Stimulated activated CD4-positive, alpha-beta T cell treated with anti-CD3 and anti-CD28 coated beads, Interleukin-15, amount 100 ng/mL, for 24 hours (primary cell): ENCODE results near the gene LSM4.
A peak's percentile ranks its signal among the peaks of the same experiment; 100 is the strongest.
"Not testable (repeated sequence)": the region's sequence is repeated elsewhere in the genome, so short reads cannot be mapped to it uniquely, and the experiment has no call there.

ENCODE experiments used
- DNase-seq: peaks from one replicate; pipeline ENCODE4 v3.0.0-alpha.2; 2020

LSM4 gene

DNA sequence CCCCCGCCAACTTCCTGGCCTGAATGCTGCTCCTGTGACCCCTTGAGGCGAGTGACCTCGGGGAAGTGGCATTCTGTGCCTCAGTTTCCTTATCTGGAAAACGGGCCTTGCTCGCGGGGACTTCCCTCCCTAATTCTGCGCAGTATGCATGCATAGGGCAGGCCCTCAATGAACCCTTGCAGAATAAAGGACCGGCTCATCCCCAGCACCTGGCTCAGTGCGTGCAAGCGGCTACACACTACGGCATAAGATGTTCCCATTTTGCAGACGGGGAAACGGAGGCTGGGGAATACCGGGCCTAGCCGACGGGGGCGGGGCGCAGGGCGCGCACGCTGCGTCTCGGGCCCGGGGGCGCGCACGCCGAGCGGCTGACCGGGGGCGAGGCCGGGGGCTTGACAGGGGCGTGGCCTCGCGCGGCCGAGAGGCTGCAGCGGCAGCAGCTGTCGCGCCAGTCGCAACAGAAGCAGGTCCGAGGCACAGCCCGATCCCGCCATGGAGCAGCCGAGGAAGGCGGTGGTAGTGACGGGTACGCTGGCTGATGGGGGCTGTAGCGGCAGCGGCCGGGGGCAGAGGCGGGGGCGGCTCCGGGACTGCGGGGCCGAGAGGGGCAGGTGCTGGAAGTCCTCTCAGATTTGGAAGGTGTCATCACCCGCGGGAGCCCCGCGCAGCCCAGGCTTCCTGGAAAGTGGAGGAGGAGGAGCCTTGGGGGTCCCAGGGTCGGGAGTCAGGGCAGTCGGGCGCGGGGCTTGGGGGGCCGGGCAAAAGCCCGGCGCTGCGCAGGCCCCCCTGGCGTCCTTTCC is 17.5 kb upstream of the LSM4 start, which contains the start of gene PGPEP1:
PGPEP1 (plus strand) TSS at position 409 of the 800 bp plus-strand sequence; CDS start at position 493, 84 bp downstream.
- DNase-seq: peak; percentile 78

DNA sequence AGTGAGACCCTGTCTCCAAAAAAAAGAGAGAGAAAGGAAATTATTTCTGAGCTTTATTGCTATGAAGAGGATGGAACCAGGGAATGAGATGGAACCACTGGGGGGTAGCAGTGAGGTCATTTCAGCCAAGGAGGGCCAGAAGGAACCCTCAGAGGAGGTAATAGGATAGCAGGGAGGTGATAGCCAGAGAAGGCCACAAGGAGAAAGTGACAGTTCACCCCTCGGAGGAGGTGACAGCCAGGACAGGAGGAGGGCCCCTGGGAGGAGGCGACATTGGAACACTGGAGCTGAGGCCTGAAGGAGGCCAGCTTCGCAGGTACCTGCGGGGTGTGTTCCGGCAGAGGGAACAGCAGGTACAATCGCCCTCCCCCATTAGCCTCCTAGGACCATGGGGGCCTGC is 16.8 kb upstream of the LSM4 start:
- no peak for DNase-seq

DNA sequence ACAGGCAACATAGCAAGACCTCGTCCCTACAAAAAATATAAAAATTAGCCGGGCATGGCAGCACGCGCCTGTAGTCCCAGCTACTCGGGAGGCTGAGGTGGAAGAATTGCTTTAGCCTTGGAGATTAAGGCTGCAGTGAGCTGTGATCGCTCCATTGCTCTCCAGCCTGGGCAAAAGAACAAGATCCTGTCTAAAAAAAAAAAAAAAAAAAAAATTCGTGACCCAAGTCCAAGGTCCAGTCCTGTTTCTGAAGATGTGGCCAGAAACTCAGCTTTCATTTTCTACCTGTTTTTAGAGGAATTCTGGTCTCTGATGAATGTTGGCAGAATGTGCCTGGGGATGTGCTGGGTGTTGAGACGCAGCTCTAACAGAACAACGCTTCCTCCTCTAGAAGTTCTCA is 15.7 kb upstream of the LSM4 start:
- DNase-seq: no peak

DNA sequence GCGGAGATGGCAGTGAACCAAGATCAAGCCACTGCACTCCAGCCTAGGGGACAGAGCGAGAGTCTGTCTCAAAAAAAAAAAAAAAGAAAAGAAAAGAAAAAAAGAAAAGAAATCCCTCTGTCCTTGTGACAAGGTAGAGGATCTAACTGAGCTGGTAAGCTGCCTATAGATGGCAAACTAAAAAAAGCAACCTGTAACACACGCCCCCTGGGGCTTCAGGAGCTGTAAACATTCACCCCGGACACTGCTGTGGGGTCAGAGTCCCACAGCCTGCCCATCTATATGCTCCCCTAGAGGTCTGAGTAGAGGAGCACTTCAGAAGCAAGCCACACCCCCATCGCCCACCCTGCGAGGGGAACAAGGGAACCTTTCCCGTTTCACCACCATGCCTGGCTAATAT is 13.2 kb upstream of the LSM4 start:
- no peak for DNase-seq

DNA sequence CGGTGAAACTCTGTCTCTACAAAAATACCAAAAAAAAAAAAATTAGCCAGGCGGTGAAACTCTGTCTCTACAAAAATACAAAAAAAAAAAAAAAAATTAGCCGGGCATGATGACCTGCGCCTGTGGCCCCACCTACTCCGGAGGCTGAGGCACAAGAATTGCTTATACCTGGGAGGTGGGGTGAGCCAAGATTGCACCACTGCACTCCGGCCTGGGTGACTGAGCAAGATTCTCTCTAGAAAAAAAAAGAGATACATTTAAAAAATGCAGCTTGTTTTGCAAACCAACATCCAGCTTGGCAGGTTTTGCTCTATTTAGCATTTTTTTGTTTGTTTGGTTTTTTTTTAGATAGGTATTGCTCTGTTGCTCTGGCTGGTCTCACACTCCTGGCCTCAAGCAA is 10.8 kb upstream of the LSM4 start:
- no peak for DNase-seq

DNA sequence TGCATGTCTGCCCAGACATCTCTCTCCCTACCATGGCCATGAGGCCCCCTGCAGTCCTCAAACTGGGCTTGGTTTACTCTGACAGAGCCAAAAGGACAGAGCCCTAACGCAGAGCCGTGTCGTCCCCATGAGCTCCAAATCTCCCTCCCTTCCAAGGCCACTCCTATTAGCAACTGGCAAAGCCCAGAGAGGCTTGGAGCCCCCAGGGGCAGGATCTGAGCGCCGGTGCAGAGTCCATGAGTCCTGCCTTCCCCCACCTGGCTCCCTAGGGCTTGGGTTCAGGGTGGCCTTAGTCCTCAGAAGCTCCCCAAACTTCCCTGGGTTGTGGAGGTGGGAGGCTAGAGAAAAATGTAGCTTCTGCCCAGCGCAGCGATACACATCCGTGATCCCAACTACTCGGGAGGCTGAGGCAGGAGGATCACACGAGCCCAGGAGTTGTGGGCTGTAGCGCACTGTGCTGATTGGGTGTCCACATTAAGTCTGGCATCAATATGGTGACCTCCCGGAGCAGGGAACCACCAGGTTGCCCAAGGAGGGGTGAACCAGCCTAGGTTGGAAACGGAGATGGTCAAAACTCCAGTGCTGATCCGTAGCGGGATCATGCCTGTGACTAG is 10.1 kb upstream of the LSM4 start:
- no peak for DNase-seq

DNA sequence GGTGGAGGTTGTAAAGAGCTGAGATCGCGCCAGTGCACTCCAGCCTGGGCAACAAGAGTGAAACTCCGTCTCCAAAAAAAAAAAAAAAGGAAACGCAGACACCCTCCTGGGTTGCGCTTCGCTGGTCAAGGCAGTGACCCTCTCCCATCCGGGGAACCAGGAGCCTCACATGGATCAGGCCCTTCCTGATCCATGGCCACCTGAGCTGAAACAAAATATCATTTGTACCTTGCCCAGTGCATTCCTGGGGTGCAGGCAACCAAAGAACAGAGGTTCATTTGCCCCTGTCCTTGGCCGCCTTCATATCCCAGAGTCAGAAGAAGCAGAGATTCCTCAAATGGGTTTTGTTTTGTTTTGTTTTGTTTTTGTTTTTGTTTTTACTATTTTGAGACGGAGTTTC is 8.0 kb upstream of the LSM4 start:
- no peak for DNase-seq

DNA sequence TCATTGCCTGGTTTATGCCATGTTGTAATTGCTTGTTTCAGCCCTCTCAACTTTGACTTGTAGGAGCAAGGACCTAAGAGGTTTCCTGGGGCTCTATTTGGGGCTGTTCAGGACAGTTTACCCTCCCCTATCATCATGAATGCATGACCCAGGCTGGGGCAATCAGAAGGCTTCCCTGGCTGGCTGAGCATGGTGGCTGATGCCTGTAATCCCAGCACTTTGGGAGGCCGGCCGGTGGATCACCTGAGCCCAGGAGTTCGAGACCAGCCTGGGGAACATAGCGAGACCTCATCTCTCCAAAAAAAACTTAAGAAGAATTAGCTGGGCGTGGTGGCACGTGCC is 6.1 kb upstream of the LSM4 start:
- DNase-seq: no peak

DNA sequence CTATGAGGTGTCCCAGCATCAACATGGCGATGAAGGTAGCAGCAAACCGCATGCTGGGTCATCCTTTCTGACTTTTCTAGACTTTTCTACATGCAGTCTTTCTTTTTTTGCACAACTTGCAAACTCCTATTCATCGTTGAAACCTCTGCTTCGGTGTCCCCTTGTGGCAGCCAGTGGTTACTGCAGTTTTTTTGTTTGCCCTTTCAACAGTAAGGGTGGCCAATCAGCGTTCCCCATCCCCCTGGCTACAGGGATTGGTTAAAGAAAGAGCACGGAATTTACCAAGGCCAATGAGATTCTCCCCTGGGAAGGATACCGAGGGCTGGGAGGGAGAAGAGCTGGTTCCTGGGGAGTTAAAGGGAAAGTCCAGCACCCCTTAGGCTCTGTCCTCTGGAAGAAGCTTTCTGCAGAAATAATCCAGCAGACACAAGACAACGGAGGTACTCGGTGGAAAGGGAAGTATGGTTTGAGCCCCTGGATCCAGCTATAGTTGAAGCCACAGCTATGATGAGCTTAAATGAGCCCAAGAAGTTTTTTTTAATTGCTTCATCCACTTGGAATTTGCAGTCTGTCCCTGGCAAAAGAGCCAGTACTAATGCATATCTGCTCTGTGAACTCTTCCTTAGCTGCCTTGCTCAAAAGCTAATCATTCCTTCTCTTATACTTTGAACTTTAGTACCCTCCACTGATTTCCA is 5.6 kb upstream of the LSM4 start:
- peak; percentile 90 for DNase-seq

DNA sequence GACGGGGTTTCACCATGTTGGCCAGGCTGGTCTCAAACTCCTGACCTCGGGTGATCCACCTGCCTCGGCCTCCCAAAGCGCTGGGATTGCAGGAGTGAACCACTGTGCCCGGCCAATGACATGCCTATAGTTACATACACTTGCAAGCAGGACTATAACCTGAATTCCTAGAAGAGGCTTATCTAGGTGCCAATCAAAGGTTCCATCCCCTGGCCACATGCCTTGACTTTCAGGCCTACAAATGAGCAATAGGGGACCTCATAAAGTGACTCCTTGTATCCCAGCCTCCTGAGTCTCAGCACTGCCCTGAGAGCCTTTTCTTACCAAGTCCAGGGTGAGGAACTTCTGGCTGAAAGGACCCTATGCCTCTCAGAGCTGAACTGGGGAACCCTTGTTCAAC is 3.9 kb upstream of the LSM4 start:
- no peak for DNase-seq

DNA sequence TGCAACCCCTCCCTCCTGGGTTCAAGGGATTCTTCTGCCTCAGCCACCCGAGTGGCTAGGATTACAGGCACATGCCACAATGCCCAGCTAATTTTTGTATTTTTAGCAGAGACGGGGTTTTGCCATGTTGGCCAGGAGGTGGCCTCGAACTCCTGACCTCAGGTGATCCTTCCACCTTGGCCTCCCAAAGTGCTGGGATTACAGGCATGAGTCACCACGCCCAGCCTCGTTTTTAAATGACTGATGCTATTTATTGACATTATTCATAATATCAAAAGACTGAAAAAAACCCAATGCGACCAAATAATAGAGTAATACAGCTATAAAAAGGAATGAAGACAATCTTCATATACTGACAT is 1.5 kb upstream of the LSM4 start:
- not testable (repeated sequence) for DNase-seq

DNA sequence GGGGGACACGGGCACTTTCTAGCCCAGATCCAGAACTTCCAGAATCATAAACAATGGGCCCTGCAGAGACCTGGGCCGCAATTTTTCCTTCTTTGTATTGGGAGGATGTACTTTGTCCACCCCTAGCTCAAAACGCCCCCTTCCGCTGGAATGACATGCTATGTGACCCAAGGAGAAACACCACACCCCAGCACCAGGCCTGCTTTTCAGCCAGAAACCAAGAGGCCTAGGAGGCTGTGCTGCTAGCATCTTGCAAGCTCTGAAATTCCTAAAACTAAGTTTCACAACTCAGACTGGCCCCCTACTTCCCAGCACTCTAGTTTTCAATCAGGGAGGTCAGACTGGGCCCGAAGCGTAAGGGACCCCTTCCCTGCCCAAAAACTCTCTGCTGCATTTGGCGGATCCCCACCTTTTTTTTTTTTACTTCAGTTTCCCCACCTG is 538 bp downstream of the LSM4 start:
- peak; percentile 76 for DNase-seq

DNA sequence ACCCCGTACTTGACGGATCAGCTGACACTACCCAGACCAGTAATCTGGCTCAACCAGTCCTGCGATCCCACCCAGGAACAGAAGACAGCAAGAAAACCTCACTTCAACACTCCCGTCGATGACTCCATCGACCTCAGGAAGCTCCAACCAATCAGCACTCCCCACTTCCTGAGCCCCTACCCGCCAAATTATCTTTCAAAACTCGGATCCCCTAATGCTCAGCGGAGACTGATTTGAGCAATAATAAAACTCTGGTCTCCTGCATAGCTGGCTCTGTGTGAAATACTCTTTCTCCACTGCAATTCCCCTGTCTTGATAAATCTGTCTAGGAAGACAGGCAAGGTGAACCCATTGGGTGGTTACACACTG is 1.2 kb downstream of the LSM4 start:
- DNase-seq: peak; percentile 57

DNA sequence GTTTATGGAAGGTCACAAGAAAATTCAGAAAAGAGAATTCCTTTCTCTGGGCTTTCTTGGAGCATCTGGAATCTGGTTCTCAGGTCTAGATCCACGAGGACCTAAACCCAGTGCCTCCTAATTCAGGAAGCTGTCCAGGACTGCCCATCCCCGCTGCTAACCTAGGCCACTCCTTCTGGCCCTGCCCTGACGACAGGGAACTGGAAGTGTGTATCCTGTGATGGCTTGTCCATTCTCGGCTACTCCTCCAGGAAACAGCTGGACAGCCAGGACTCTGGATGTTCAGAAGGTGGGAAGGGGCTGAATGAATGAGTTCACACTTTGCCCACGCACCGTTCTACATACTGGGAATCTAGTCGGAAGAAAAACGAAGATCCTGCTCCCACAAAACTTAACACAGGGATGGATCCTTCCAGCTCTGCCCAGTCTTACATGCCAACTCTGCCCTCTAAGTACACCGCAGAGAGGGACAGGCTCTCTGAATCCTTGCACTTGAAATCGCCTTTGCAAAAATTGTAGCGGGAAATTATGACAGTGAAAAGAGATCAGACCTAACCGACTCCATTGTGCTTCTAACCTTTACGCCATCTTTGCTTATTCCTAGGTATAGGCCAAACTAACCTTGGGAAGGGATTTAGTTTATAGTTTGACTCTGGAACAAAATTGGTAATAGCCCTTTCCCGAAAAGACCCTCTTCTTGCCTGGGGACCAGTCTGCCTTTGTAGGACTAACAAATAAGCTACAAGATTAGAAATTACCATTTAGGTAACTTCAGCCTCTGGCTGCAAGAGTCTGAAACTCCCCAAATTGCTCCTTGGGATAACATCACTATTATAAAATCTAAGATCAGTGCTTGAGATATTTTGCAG is 1.8 kb downstream of the LSM4 start:
- DNase-seq: no peak

DNA sequence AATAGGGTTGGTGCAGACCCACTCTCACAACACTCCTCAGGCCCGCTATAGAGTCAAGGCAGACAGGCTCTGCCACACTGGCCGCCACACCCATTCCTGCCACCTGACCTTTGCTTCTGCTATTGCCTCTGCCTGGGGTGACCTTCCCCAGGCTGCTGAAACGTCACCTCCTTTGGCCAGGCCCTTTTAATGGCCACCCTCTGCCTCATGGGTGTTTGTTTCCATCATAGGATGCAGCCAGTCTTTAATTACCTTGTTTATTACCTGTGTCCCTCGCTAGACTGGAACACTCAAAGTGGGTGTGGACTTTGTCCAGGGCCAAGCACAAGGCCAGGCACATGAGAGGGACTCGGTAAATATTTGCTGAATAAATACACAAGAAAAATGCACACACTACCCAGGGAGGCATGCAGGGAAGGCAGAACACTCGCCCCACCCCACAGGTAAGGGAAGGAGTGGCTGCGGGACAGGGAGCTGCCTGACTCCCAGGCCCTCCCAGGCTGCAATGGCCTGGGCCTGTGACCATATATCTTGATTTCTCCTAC is 3.2 kb downstream of the LSM4 start:
- no peak for DNase-seq

DNA sequence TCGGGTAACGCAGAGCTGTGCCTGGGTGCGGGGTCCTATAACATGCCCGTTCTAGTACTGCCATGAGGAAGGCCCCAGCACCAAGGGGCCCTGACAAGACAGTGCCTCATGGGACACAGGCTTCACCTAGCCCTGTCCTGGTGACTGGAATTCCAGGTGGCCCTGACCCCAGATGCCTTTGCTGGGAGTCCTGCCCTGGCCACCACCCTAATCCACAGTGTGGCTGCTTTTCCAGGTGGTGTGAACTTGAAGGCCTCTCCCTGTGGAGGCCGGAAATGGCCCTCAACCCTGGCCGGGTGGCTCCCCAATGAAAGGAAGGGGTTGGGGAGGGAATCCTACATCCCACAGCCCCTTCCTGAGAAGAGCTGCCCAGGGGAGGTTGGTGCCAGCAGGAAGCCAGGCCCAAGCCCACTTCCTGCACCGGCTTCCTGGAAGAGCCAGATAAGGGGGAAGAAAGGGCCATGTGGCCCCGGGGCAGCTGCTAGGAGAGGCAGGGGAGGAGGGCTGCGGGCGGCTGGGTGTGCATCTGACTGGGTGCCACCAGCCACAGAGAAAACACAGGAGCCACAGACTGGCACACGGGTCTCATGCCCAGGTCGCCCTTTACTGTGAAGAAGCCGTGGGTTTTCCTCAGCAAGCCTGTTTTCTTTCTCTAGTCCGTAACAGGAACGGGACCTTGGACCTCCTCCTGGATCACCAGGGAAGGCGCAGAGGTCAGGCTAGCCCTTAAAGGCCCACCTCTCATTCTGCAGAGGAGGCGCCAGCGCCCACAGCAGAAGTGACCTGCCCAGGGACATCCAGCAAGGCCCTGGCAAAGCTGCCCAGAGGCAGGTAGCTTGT is 4.7 kb downstream of the LSM4 start:
- DNase-seq: peak; percentile 67

DNA sequence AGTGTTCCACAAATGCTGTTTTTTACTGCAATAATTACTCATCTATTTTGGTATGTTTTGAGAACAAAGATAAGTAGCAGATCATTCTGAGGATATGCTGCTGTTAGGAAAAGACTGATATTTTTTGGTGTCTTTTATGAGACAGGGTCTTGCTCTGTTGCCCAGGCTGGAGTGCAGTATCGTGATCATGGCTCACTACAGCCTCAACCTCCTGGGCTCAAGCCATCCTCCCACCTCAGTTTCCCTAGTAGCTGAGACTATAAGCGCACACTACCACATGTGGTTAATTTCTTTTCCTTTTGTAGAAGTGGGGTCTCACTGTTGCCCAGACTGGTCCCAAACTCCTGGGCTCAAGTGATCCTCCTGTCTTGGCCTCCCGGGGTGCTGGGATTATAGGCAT is 9.5 kb downstream of the LSM4 start:
- no peak for DNase-seq

DNA sequence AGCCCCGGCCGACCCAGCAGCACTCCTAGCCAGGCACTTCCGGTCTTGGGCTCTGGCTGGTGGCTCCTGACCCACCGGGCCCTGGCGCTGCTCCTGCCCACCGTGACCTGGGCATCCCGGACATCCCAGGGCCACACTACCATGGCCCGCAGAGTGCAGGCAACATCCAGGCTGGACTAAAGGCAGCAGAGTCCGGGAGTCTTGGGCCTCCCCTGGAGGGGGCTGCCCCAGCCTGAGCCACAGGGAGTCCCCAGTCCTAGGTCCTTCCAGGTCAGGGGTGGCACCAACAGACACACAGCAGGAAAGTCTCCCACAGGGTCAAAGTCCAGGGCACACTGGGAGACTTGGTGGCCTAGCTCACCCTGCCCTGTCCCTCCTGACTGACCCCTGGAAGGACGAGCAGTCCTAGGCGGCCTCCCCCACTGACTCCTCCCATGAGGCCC is 10.8 kb downstream of the LSM4 start:
- no peak for DNase-seq

DNA sequence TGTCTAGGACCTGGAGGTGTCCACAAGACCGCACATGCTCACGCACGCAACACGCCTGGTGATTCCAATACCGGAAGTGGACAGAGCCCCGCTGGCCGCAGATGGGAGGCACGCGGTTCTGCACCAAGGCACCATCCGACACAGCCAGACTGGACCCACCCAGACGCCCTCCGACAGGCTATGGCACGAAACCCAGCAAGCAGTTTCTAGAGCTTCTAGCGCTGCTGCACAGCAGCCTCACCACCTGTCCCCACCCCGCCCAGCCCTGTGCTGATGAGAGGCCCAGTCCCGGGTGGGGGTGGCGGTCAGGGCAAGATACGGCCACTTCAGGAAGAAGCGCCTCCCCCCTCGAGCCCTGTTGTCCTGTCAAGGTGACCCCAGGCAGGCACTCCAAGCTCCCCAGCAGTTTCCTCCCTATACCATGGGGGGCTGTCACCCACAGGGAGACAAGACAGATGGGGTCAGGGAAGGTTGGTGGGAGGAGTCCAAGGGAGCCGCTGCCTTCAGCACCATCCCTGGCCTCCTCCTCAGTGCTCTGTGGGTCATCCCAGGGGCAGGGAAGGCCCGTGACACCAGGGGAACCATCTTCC is 11.3 kb downstream of the LSM4 start:
- no peak for DNase-seq

DNA sequence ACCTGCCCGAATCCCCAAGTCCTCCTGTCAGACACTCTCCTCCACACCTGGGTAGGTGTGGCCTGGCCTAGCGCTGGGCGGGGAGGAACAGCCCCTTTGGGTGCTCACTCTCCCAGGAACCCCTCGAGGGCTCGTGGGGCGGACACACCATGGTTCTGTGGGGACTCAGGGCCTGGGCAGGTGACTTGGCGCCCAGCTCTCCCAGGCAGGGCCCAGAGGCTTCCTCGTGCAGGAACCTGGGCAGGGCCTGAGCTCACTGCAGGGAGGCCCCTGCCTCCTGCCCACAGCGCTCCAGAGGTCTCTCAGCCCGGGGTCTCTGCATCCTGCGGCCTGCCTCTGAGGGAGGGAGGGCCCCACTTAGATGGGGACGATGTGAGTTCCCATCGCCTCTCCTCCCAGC is 11.9 kb downstream of the LSM4 start:
- no peak for DNase-seq

DNA sequence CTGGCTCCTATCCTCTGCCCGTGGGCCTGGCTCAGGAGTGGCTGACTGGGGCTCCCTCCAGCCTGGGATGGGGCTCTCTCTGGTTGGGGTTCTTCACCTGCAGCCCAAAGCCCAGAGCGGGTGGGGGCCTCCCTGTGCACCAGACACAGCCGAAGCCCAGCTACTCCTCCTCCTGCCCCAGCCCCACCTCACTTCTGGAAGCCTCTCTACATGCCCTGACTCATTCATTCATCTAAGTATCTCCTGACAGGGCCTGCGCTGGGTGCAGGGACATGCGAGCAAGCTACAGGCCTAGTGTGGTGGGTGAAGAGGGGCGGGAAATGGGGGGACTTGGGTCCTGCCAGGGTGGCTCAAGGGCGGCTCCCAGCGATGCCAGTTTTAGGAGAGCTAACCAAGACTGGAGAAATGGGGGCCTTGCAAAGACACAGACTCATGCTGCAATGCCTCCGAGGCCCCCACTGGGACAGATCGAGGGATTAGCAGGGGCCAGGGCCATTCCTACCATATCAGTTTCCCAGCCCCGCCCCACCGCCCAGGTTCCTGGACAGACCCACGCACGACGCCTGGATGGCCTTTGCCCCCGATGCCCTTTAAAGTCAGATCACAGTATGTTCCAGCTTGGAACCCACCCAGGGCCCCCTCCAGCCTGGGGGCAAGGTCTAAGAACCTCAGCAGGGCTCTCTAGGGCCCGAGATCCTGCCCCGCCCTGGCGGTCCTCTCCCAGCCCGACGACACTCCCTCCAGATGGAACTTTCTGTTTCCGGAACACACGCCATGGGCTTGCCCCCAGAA is 12.6 kb downstream of the LSM4 start:
- DNase-seq: no peak
